ENCODE measurements around the gene ASS1. TPM values are rescaled to one million over a fixed set of nuclear protein-coding genes. Genes with fewer than 3 reads are reported as not detected.
A peak's percentile ranks its signal among the peaks of the same experiment; 100 is the strongest.
"Not testable (repeated sequence)": the region's sequence is repeated elsewhere in the genome, so short reads cannot be mapped to it uniquely, and the experiment has no call there.

The ASS1 gene
- total RNA-seq, 4 donors from 2014 or later, result 57.9 to 345 (median 266) TPM

GRCh38 chr9:130433947-130434262, 10.9 kb upstream of the ASS1 start:
- Histone ChIP-seq H3K27me3 (peaks cover 27% of the 10 kb centered on the region), H3K4me1 (peaks cover 0 to 13% (median 12%) of the 10 kb centered on the region in 4 donors), H3K4me3 (peak overlapping the region in 1 of 4 donors; percentile 46), H3K36me3 (no peaks in the 10 kb centered on the region), H3K27ac (no peak overlapping the region), H3K9me3 (no peaks in the 10 kb centered on the region)
- TF ChIP-seq CTCF (IDR thresholded peaks at IDR 0.05), result no peak
- TF ChIP-seq EP300 (IDR thresholded peaks at IDR 0.05; ENCODE audit: low read depth), result no peak
- WGBS, 2 donors (ENCODE audit: low coverage in 1 of 2), result 41% methylated on average over 9 of the region's 9 CpGs; no CpG with 5 or more reads in 1 of the 2 donors
- in situ Hi-C loops (cut with MboI; ENCODE audit: low pct_ligation_motif_present in 1 of 4, low pct_unique_long_range_greater_than_20kb in 1 of 4, low sequenced_read_pairs in 3 of 4) (no loop called here), intact Hi-C loops (cut with DNase I; ENCODE audit: low total_unique reads) (no loop called here)
- DNase-seq, result no peak

- WGBS, 2 donors (ENCODE audit: low coverage in 1 of 2), result 98 to 100% methylated on average over 1 to 5 of the region's 5 CpGs
- peaks cover 27% of the 10 kb centered on the region for H3K27me3 ChIP-seq
- in situ Hi-C loops (cut with MboI; ENCODE audit: low pct_ligation_motif_present in 1 of 4, low pct_unique_long_range_greater_than_20kb in 1 of 4, low sequenced_read_pairs in 3 of 4), result not testable (repeated sequence)
These were observed 10.1 kb upstream of the ASS1 start for GRCh38 chr9:130434656-130435055.

GRCh38 chr9:130437011-130437789, 7.6 kb upstream of the ASS1 start:
- Histone ChIP-seq H3K4me3 (no peak overlapping the region), H3K9me3 (peaks cover 9 to 12% of the 10 kb centered on the region in 2 donors), H3K36me3 (no peaks in the 10 kb centered on the region), H3K27ac (no peak overlapping the region), H3K27me3 (peaks cover 27% of the 10 kb centered on the region), H3K4me1 (peaks cover 0 to 13% (median 12%) of the 10 kb centered on the region in 4 donors)
- intact Hi-C loops (cut with DNase I; ENCODE audit: low total_unique reads) (no loop called here), in situ Hi-C loops (cut with MboI; ENCODE audit: low pct_ligation_motif_present in 1 of 4, low pct_unique_long_range_greater_than_20kb in 1 of 4, low sequenced_read_pairs in 3 of 4) (no loop called here)
- no peak for DNase-seq
- TF ChIP-seq POLR2A (IDR thresholded peaks at IDR 0.05), result no peak
- TF ChIP-seq EP300 (IDR thresholded peaks at IDR 0.05; ENCODE audit: low read depth), result no peak
- no peak for TF ChIP-seq POLR2AphosphoS5 (IDR thresholded peaks at IDR 0.05)
- TF ChIP-seq CTCF (IDR thresholded peaks at IDR 0.05), result no peak
- WGBS, 2 donors (ENCODE audit: low coverage in 1 of 2), result 80 to 100% methylated on average over 2 to 15 of the region's 15 CpGs

More at GRCh38 chr9:130434656-130435055, 10.1 kb upstream of the ASS1 start:
- intact Hi-C loops (cut with DNase I; ENCODE audit: low total_unique reads); DNase-seq; H3K4me3 ChIP-seq; H3K36me3 ChIP-seq; H3K9me3 ChIP-seq; H3K27ac ChIP-seq: not testable (repeated sequence)
- H3K4me1 ChIP-seq, result peaks cover 0 to 13% (median 12%) of the 10 kb centered on the region in 4 donors

GRCh38 chr9:130438382-130438981, 6.3 kb upstream of the ASS1 start:
- 84% methylated on average over 6 of the region's 6 CpGs; no CpG with 5 or more reads in 1 of the 2 donors for WGBS, 2 donors (ENCODE audit: low coverage in 1 of 2)
- H3K4me1 ChIP-seq, result peaks cover 0 to 5% (median 3%) of the 10 kb centered on the region in 4 donors
- DNase-seq, result no peak
- peaks cover 9 to 12% of the 10 kb centered on the region in 2 donors for H3K9me3 ChIP-seq
- TF ChIP-seq POLR2A (IDR thresholded peaks at IDR 0.05) (no peak), EP300 (IDR thresholded peaks at IDR 0.05; ENCODE audit: low read depth) (no peak), POLR2AphosphoS5 (IDR thresholded peaks at IDR 0.05) (no peak), CTCF (IDR thresholded peaks at IDR 0.05) (no peak)
- in situ Hi-C loops (cut with MboI; ENCODE audit: low pct_ligation_motif_present in 1 of 4, low pct_unique_long_range_greater_than_20kb in 1 of 4, low sequenced_read_pairs in 3 of 4), result no loop called here
- H3K27me3 ChIP-seq, result peaks cover 19% of the 10 kb centered on the region
- no peak overlapping the region for H3K4me3 ChIP-seq
- H3K36me3 ChIP-seq, result no peaks in the 10 kb centered on the region
- no peak overlapping the region for H3K27ac ChIP-seq
- intact Hi-C loops (cut with DNase I; ENCODE audit: low total_unique reads), result no loop called here

Data from transverse colon (tissue), 4 donors.